ENCODE data around the gene INSIG2.
"Not testable (repeated sequence)": the region's sequence is repeated elsewhere in the genome, so short reads cannot be mapped to it uniquely, and the experiment has no call there.

Gene INSIG2

GRCh38 chr2:118059919-118060478 lies 28.3 kb upstream of the INSIG2 start:
- peak; percentile 97 to 98 for DNase-seq (ENCODE audit: low read depth in 2 of 2)

GRCh38 chr2:118061135-118061955 lies 26.9 kb upstream of the INSIG2 start:
- peak; percentile 68 to 72 for DNase-seq (ENCODE audit: low read depth in 2 of 2)

GRCh38 chr2:118062048-118062447 lies 26.2 kb upstream of the INSIG2 start:
- DNase-seq (ENCODE audit: low read depth in 2 of 2), result peak in 1 of 2 experiments; percentile 21

GRCh38 chr2:118062669-118063068 lies 25.6 kb upstream of the INSIG2 start:
- no peak for DNase-seq (ENCODE audit: low read depth in 2 of 2)

- no peak for DNase-seq (ENCODE audit: low read depth in 2 of 2)
Measured at GRCh38 chr2:118065015-118065706, 23.1 kb upstream of the INSIG2 start.

- no peak for DNase-seq (ENCODE audit: low read depth in 2 of 2)
Measured at GRCh38 chr2:118065921-118066511, 22.3 kb upstream of the INSIG2 start.

- DNase-seq (ENCODE audit: low read depth in 2 of 2), result no peak
Measured at GRCh38 chr2:118077636-118078247, 10.5 kb upstream of the INSIG2 start.

GRCh38 chr2:118078734-118079133 lies 9.5 kb upstream of the INSIG2 start:
- DNase-seq (ENCODE audit: low read depth in 2 of 2), result no peak

GRCh38 chr2:118084491-118085089 lies 3.7 kb upstream of the INSIG2 start:
- no peak for DNase-seq (ENCODE audit: low read depth in 2 of 2)

- DNase-seq (ENCODE audit: low read depth in 2 of 2), result no peak
Measured at GRCh38 chr2:118085173-118086023, 2.9 kb upstream of the INSIG2 start.

GRCh38 chr2:118086024-118086633 lies 2.1 kb upstream of the INSIG2 start:
- no peak for DNase-seq (ENCODE audit: low read depth in 2 of 2)

GRCh38 chr2:118089139-118089800 lies 999 bp downstream of the INSIG2 start:
- DNase-seq (ENCODE audit: low read depth in 2 of 2), result peak in 1 of 2 experiments; percentile 15

- DNase-seq (ENCODE audit: low read depth in 2 of 2), result no peak
Measured at GRCh38 chr2:118090387-118091139, 2.3 kb downstream of the INSIG2 start.

GRCh38 chr2:118091140-118091478 lies 2.8 kb downstream of the INSIG2 start:
- DNase-seq (ENCODE audit: low read depth in 2 of 2), result no peak

- DNase-seq (ENCODE audit: low read depth in 2 of 2), result no peak
Measured at GRCh38 chr2:118091631-118092030, 3.4 kb downstream of the INSIG2 start.

- DNase-seq (ENCODE audit: low read depth in 2 of 2), result not testable (repeated sequence)
Measured at GRCh38 chr2:118094102-118094501, 5.8 kb downstream of the INSIG2 start.

- no peak for DNase-seq (ENCODE audit: low read depth in 2 of 2)
Measured at GRCh38 chr2:118094503-118094902, 6.2 kb downstream of the INSIG2 start.

GRCh38 chr2:118095610-118096009 lies 7.3 kb downstream of the INSIG2 start:
- DNase-seq (ENCODE audit: low read depth in 2 of 2), result no peak

- DNase-seq (ENCODE audit: low read depth in 2 of 2), result no peak
Measured at GRCh38 chr2:118097657-118098056, 9.4 kb downstream of the INSIG2 start.
